Stimulated activated CD8-positive, alpha-beta memory T cell treated with anti-CD3 and anti-CD28 coated beads, Interleukin-4, amount 100 ng/mL, for 1 hour (primary cell): ENCODE data around the gene ATP8B3.
"Not testable (repeated sequence)": the region's sequence is repeated elsewhere in the genome, so short reads cannot be mapped to it uniquely, and the experiment has no call there.

Experiments used
- DNase-seq, 2 donors: peaks; one replicate each; pipeline ENCODE4 v3.0.0-alpha.2; 2020; ENCODE audit warnings: low read depth in 2 of 2, low spot score in 1 of 2

ATP8B3 gene

DNA sequence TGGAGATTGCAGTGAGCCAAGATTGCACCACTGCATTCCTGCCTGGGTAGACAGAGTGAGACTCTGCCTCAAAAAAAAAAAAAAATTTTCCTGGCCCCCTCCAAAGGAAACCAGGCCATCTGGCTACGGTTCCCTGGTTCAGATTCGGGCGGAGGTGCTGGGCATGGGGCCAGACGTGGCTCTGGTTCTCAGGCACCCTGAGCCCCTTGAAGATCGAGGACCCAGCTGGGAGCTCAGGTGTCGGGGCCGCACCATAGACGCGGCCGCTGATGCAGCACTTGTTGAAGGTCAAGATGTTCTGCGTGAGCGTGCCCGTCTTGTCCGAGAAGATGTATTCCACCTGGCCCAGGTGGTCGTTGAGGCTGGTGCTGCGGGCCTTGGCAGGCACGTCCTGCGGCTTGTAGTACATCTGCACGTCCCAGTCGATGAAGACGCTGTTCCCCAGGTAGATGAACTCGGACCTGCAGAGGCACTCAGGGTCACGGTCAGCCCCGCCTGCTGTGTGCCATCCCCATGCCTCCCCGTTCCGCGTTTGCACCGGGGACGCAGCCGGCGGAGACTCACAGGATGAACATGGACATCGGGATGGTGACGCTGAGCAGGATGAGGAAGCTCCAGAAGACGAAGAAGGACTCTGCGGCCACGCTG is 12.3 kb downstream of the ATP8B3 start:
- no peak for DNase-seq

DNA sequence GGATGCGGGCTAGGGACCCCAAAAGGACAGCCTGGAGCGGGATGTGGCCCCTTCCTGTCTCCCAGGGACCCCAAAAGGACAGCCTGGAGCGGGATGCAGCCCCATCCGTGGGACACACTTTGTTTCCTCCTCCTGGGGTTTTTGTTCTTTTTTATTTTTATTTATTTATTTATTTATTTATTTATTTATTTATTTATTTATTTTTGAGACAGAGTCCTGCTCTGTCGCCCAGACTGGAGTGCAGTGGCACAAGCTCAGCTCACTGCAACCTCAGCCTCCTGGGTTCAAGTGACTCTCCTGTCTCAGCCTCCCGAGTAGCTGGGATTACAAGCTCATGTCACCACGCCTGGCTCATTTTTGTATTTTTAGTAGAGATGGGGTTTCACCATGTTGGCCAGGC is 14.8 kb downstream of the ATP8B3 start:
- DNase-seq, result not testable (repeated sequence)

DNA sequence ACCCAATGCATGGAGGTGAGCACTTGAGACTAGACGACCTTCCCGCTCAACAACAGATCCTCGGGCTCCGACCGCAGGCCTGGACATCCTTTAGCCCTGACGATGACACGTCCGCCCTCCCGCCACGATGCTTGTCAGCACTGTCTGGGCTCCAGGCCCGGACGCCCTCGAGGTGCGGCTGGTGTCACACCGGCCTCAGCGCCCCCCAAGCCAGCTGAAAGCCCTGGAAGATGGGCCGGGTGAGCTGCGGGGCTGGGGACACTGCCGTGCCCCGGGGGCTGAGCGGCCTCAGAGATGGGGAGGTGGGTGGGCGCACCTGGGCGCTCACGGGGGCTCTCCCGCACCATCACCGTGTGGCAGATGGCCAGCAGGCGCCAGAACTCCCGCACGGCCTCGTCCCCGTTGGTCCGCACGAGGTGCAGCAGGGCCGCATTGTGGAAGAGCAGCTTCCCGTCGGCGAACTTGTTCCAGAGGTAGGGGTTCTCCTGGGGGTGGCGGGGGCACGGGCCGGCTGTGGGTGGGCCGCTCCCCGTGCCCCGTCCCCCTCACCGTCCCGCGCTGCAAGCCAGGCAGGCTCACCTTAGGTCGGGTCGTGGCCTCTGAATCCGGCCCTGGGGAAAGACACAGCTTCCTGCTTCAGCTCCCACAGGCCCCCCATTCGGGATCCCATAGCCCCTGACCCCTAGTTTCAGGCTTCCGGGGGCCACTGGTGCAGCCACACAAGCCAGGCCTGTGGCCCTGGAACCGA is 15.5 kb downstream of the ATP8B3 start:
- DNase-seq, result no peak

DNA sequence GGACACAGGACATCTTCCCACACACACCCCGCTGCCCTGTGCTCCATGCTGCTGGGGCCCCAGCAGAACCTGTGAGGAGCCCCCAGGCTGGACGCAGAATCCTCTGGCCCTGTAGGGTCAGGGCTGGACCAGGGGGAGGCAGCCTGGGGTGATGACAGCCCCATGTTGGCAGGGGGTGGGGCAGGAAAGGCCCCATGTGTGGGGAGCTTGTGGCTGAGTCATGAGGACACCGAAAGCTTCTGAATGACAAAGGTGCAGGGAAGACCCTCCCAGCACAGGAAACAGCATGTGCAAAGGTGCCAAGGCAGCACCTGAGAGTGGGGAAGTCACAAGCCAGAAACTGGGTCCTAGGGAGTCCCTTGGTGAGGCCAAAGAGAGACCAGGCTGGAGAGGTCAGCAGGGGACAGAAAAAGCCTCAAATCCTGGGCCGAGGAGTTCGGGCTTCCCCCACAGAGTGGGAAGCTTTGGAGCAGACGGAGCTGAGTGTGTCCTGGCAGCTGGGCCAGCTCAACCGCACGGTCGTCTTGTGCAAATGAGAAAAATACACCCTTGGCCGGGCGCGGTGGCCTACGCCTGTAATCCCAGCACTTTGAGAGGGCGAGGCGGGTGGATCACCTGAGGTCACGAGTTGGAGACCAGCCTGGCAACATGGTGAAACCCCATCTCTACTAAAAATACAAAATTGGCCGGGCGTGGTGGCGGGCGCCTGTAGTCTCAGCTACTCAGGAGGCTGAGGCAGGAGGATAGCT is 17.5 kb downstream of the ATP8B3 start:
- DNase-seq, result no peak

DNA sequence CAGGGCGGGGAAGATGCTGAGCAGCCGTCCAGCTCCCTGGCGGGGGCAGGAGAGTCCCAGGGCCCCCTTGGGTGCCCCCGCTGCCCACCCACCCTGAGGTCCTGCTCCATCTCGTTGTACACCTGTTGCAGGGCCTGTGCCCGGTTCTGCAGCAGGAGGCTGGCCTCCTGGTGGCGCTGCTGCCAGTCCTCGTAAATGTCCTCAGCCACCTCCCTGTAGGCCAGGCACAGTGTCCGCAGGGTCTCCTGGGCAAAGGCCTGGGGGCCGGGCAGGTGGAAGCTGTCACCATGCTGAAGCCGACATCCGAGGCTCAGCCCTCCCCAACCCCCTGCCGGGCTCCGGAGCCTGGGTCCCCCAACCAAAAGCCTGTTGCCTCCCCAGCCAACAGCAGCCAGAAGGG is 20.2 kb downstream of the ATP8B3 start:
- DNase-seq, result no peak

DNA sequence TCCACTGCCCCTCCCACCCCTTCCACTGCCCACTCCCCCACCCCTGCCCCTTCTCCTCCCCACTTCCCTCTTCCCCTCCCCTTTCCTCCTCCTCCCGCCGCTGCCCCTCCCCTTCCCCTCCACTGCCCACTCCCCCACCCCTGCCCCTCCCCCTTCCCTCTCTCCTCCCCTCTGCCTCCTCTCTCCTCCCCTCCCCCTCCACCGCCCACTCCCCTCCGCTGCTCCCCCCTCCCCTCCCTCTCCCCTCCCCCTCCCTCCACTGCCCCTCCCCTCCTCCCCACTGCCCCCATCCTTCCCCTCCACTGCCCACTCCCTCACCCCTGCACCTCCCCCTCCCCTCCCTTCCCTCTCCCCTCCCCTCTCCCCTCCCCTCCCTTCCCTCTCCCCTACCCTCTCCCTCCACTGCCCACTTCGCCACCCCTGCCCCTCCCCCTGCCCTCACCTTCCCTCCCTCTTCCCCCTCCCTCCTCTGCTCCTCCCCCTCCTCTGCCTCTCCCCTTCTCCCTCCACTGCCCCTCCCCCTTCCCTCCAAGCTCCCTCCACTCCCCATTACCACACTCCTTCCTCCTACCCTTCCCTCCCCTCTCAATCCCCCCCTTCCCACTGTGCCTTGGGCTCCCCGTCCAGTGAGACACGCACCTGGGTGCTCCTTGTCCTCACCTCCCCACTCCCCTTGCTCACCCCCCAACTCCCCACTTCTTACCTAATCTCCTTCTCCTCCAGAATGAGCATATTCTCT is 21.9 kb downstream of the ATP8B3 start:
- no peak for DNase-seq

DNA sequence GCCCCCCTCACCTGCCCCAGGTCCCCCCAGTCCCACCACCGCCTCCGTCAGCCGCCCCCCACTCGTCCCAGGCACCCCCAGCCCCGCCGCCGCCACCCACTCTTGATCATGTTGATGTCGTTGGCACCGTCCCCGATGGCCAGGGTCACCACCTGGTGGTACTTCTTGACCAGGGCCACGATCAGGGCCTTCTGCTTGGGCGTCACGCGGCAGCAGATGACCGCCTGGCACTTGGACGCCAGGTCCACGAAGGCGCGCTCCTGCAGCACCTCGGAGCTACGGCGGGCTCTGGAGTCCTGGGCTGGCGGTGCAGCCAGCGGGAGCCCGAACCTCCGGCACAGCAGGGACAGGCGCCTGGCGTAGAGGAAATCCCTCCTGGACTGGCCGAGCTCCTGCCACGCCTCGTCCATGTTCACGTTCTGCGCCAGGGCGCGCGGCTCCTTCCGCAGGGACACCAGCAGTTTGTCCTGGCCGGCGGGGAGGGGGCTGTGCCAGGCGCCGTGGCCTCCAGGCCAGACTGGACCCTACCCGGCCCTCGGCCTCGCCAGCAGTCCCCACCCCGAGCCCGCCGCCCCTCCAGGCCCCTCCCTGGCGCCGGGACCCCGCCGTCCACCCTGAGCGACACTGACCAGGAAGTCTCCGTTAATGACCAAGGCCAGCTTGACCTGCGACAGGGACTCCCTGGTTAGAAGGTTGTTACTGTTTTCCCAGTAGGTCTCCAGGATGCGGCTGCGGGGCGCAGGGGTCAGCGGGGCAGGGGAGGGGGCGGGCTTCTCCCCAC is 22.6 kb downstream of the ATP8B3 start:
- no peak for DNase-seq

DNA sequence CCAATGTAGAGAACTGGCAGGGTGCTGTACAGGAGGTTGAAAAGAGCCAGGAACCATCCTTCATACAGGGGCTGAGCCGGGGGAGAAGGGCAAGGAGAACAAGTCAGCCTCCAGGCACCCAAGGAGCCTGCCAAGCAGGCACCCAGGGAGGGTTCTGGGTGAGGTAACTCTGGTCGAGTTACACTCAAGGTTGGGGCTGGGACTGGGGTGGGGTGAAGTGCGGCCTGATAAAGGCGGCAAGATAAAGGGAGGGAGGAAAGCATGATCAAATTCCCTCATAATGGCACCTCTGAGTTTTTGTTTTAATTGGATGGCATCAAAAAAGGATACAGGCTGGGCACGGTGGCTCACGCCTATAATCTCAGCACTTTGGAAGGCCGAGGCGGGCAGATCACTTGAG is 25.0 kb downstream of the ATP8B3 start:
- DNase-seq, result no peak

DNA sequence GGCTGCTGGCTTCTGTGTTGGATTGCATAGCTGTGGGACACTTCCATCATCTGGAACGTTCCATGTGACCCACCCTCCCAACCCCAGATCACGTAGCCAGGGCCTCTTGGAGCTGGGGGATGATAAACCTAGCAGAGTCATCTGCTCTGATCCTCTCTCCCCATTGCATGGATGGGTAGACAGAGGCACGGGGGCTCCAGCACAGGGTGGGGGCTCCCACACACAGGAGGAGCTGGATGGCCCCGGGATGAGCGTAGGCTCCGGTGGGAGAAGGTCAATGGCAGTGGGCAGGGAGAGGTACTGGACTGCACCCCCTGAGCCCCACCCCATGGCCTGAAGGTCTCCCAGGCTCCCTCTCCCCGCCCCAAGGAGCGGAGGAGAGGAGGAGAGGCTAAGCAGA is 25.4 kb downstream of the ATP8B3 start:
- no peak for DNase-seq

DNA sequence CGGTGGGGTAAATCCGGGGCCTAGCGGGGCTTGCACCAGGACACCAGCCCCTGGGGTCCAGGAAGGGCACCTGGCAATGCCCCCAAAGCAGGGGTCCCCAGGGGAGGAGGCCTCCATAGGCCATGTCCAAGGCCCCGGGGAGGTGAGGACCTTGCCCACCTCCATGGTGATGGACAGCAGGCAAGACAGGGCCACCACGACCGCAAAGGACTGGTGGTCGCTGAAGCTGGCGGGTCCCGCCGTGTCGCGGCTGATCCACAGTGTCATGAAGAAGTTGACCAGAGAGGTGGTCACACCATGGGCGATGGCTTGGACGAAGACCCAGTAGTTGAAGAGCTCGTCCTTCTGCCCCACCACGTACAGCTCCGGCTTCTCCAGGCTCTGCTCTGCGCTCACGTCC is 26.8 kb downstream of the ATP8B3 start:
- DNase-seq, result no peak

DNA sequence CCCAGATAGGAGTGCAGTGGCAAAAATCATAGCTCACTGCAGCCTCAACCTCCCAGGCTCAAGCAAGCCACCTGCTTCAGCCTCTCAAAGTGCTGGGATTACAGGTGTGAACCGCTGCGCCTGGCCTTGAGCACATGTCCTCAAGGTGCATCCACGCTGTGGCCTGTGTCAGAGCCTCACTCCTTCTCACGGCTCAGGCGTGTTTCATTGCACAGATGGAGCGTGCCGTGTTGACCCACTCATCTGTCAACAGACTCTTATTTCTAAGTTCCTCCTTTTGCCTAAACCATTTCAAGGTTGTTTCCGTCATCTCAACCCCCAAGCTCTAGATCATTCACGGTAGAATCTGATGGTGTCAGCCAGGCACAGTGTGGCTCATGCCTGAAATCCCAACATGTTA is 28.2 kb downstream of the ATP8B3 start:
- no peak for DNase-seq

DNA sequence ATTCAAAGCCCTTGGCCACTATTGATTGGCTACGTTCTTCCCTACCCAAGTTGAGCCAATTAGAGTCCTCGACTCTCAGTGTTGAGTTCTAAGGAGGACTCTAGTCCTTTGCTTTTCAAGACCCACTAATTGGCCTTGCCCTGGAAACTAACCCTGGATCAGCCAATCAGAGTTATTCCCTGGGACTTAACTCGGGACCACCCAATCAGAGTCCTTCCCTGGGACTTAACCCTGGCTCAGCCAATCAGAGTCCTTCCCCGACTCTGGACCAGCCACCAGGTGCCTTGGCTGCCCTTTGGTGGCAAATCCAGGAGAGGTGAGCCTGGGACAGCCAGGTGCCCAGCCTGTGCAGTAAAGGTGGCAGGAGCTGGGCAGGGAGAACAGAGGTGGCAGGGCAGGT is 28.7 kb downstream of the ATP8B3 start:
- no peak for DNase-seq

DNA sequence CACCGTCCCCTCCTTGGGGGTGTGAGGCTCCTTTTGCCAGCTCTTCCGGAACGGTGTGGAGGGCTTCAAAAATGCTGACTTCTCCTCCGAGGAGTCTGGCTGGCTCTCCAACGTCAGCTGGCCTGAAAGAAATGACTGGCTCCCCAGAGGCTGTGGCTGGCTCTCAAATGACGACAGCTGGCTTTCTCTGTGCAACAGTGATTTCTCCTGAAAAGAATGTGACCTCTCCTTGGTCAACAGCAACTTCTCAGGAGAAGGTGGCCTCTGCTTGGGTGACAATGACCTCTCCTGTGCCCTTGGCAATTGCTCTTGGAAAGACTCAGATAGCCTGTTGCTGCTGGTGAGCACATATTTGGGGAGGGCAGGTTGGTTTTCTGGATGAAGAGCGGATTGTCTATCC is 29.6 kb downstream of the ATP8B3 start:
- DNase-seq, result no peak

DNA sequence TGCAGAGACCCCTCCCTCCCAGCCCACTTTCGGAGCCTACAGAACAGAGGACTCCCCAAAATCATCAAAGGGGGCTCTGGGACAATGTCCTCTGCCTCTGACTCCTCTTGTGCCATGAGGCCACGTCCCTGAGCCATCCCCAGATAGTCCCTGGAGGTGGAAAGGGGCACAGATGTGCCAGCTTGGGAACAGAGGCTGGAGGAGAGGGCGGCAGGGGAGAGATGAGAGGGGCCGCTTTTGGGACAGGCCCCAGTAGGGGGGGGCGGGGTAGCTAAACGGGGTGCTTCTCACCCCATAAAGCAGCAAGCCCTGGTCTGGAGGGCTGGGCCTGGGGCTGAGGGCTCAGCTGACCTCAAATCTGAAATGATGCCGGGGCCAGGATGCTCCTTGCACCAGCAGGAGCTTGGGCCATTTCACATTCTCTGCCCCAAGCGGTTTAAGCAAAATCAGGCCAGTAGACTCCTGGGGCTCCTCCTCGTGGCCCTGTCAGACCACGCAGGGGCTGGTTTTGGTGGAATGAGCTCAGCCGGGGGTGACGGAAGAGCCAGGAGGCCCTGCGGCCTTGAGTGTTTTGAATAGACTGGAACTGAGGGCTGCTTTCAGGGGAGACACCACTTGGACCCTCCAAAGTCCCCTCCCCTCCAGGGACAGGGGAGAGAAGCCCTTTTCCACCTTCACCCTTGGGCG is 31.7 kb downstream of the ATP8B3 start:
- no peak for DNase-seq

DNA sequence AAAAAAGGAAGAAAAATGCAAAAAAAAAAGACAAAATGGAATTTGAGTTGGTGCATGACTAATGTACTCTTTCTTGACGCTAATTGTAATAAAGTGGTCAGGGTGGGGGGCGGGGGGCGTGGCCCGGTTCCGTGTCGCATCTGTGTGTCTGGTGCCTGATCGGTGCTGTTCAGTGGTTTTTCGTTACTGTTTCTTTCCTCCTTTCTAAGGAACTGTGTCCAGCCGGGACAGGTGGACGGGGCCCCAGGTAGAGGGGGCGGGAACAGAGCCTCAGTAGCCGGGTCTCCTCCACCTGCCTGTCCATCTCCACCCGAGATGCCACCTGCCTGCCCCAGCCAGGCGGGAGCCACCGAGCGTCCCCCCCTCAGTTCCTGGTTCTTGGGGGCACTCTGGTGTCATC is 32.5 kb downstream of the ATP8B3 start:
- DNase-seq, result no peak

DNA sequence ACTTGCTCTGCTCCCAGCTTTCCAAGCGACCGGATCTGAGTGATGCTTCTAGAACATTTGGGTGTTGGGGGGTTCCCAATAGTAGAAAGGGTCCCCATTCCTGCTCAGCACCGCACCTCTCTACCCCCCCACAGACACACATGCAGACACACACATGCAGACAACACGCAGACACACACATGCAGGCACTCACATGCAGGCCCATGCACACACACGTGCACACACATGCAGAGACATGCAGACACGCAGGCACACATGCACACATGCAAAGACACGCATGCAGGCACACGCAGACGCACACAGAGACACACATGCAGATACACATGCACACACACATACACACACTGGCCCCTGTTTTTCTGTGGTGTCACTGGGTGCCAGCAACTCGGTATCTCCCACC is 34.9 kb downstream of the ATP8B3 start:
- DNase-seq, result no peak

DNA sequence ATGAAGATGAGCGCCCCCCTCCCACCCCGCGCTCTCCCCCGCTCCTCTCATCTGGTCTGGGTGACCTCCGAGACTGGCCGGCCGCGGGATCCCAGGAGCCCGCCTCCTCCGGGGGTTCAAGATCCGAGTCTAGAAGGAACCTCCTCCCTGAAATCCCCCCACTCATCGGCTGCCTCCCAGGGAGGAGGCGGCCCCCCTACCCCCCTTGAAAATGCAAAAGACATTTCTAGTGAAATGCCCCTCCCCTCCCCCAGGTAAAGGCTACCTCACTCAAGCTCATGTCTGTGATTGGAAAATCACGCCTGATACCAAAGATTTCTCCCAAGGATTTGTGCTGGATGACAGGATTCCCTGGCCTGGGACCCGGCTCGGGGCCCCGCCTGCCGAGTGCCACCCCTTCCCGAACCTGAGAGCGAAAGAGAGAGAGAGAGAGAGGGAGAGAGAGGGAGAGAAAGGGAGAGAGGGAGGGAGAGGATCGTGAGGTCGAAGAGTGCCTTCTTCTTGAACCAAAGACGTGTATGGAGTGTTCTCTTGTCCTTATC is 35.4 kb downstream of the ATP8B3 start:
- no peak for DNase-seq

DNA sequence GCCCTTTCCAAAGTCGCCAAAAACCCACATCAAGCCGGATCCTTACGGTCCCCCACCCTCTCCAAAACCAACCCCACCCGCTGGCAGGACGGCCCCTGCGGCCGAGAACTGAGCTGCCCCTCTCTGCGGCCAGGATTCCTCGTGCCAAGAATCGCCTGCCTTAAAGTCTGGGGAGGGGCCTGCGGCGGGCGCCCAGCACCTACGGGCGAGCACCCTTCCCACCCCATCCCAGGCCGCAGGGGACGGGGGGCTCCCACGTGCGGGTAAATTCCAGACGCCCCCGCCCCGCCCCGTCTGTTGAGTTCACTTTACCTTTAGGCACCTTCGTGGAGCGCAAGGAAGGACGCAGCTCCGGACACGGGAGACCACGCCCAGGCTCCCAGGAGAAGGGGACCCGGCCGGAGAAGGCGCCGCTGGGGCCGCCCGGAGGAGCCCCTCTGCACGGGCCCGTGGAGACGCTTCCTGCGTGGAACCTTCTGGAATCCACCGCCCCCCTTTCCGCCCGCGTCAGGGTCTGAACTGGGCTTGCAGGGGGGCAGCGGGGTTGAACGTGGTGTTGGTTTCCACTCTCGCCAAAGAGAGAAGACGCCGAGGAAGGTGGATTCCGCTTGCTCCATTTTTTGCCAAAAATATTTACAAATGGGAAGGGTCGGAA is 36.0 kb downstream of the ATP8B3 start:
- no peak for DNase-seq

DNA sequence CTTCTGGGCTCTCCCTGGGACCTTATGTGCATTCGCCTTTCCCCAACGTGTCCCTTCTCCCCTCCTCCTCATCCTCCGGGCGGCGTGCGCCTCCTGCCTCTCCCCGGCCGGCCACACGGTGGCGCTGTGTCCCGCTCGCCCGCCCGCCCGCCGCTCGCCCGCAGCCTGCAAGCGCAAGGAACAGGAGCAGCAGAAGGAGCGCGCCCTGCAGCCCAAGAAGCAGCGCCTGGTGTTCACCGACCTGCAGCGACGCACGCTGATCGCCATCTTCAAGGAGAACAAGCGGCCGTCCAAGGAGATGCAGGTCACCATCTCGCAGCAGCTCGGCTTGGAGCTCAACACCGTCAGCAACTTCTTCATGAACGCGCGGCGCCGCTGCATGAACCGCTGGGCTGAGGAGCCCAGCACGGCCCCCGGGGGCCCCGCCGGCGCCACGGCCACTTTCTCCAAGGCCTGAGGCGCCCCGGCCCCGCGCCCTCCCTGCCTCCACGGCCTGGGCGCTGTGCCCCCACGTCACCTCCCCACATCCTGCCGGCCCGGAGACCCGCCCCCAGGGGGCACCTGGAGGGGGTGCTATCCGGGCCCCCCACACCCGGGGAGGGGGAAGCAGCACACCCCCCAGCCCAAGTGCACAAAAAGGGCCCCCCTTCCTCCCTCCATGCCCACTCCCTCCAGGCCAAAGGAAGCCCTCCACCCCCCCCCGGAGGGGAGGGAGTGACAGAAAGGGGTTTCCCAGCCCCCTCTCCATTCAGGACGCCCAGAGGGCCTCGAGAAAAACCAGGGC is 36.9 kb downstream of the ATP8B3 start:
- no peak for DNase-seq
